ENCODE measurements around the gene FNBP1. TPM values are rescaled to one million over a fixed set of nuclear protein-coding genes. Genes with fewer than 3 reads are reported as not detected.
A peak's percentile ranks its signal among the peaks of the same experiment; 100 is the strongest.
"Not testable (repeated sequence)": the region's sequence is repeated elsewhere in the genome, so short reads cannot be mapped to it uniquely, and the experiment has no call there.

The FNBP1 gene
- total RNA-seq, 2 experiments from 2014 or later: 126 to 128 TPM

DNA sequence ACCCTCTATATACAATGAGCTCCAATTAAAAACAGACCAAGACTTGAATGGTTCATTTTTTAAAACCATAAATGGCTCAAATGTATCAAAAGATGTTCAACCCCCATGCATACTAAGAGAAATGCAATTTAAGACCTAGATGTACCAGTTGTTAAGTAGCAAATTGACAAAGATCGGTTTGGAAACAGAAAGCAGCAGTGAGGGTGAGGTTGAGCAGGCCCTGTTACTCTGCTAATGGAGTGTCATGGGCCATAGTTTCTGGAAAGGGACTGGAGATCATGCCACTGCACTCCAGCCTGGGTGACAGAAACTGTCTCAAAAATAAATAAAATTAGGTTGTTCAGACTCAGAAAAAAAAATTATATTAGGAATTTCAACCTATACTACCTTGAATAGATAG lies 55.0 kb downstream of the FNBP1 start:
- intact Hi-C loops (cut with micrococcal nuclease): loop anchor here (1.0 to 2.0 kb wide), 2 partner anchors 25 to 43 kb away; no protein-coding TSS in a partner anchor
- CTCF ChIA-PET: interaction anchor here (0.5 kb wide), 1 partner anchor 22 kb away, joined by 3 read pairs; no protein-coding TSS in a partner anchor
- H3K27me3 Mint-ChIP-seq (ENCODE audit: low read depth): no peaks in the 10 kb centered on the region
- H3K4me1 Mint-ChIP-seq (ENCODE audit: low read depth): peaks cover 85% of the 10 kb centered on the region
- H3K27ac Mint-ChIP-seq: peak overlapping the region; percentile 68
- H3K4me3 Mint-ChIP-seq: no peak overlapping the region
- no peak for DNase-seq
- H3K9me3 Mint-ChIP-seq: no peaks in the 10 kb centered on the region
- H3K36me3 Mint-ChIP-seq (ENCODE audit: low read depth): peaks cover 27% of the 10 kb centered on the region

GRCh38 chr9:129987047-129987446 lies 55.9 kb downstream of the FNBP1 start:
- no peaks in the 10 kb centered on the region for H3K27me3 Mint-ChIP-seq (ENCODE audit: low read depth)
- peaks cover 27% of the 10 kb centered on the region for H3K36me3 Mint-ChIP-seq (ENCODE audit: low read depth)
- DNase-seq: peak; percentile 68
- no peaks in the 10 kb centered on the region for H3K9me3 Mint-ChIP-seq
- intact Hi-C loops (cut with micrococcal nuclease): loop anchor here (1.0 to 2.0 kb wide), 2 partner anchors 24 to 42 kb away; no protein-coding TSS in a partner anchor
- CTCF ChIA-PET: interaction anchor here (0.7 kb wide), 1 partner anchor 57 kb away, joined by 3 read pairs; no protein-coding TSS in a partner anchor
- peak overlapping the region; percentile 90 for H3K27ac Mint-ChIP-seq
- no peak overlapping the region for H3K4me3 Mint-ChIP-seq
- peaks cover 79% of the 10 kb centered on the region for H3K4me1 Mint-ChIP-seq (ENCODE audit: low read depth)

- H3K4me3 Mint-ChIP-seq; H3K27me3 Mint-ChIP-seq (ENCODE audit: low read depth); H3K9me3 Mint-ChIP-seq; CTCF ChIA-PET; intact Hi-C loops (cut with micrococcal nuclease); DNase-seq: not testable (repeated sequence)
- peak overlapping the region; percentile 10 for H3K27ac Mint-ChIP-seq
- H3K4me1 Mint-ChIP-seq (ENCODE audit: low read depth): peaks cover 69% of the 10 kb centered on the region
- H3K36me3 Mint-ChIP-seq (ENCODE audit: low read depth): peaks cover 25% of the 10 kb centered on the region
These were observed 58.4 kb downstream of the FNBP1 start for GRCh38 chr9:129984589-129984988.

- H3K4me3 Mint-ChIP-seq: no peak overlapping the region
- H3K36me3 Mint-ChIP-seq (ENCODE audit: low read depth): peaks cover 28% of the 10 kb centered on the region
- no peaks in the 10 kb centered on the region for H3K9me3 Mint-ChIP-seq
- no peak for DNase-seq
- peaks cover 62% of the 10 kb centered on the region for H3K4me1 Mint-ChIP-seq (ENCODE audit: low read depth)
- H3K27me3 Mint-ChIP-seq (ENCODE audit: low read depth): no peaks in the 10 kb centered on the region
- intact Hi-C loops (cut with micrococcal nuclease): no loop called here
- H3K27ac Mint-ChIP-seq: no peak overlapping the region
- CTCF ChIA-PET: no interaction called here
These were observed 59.1 kb downstream of the FNBP1 start for GRCh38 chr9:129983891-129984290.

DNA sequence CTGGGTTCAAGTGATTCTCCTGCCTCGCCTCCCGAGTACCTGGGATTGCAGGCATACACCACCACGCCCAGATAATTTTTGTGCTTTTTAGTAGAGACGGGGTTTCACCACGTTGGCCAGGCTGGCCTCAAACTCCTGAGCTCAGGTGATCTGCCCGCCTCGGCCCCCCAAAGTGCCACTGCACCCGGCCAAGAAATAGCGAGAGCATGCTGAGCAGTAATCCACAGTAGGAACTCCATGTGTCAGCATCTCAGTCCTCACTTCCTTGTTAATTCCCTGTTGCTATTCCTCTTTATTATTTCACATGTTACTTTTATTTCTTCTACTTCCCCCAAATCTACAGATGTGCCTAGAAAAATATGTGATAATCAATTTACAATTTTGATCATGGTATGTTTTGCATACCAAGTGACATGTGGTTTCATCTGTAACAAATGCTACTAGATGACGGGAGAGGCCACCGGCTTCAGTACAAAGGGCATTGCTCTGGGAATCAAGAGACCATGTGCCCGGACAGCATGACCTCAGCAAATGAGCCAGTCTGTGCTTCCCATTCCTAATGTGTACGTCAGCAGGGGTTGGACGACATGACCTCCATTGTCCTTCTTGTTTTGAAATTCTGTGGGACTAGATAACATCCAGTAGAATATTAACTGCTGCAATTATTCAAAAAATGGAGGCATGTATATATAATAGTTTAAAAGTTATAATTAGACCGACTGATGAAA lies 61.6 kb downstream of the FNBP1 start:
- intact Hi-C loops (cut with micrococcal nuclease): no loop called here
- no peak for DNase-seq
- Mint-ChIP-seq H3K36me3 (ENCODE audit: low read depth) (peaks cover 39% of the 10 kb centered on the region), H3K4me1 (ENCODE audit: low read depth) (peaks cover 42% of the 10 kb centered on the region), H3K4me3 (no peak overlapping the region), H3K27me3 (ENCODE audit: low read depth) (no peaks in the 10 kb centered on the region), H3K27ac (peak overlapping the region; percentile 46), H3K9me3 (no peaks in the 10 kb centered on the region)
- CTCF ChIA-PET: no interaction called here

GRCh38 chr9:129980224-129980623 lies 62.8 kb downstream of the FNBP1 start:
- CTCF ChIA-PET: interaction anchor here (0.7 kb wide), 1 partner anchor 67 kb away, joined by 5 read pairs; no protein-coding TSS in a partner anchor
- H3K4me3 Mint-ChIP-seq: not testable (repeated sequence)
- peaks cover 35% of the 10 kb centered on the region for H3K36me3 Mint-ChIP-seq (ENCODE audit: low read depth)

GRCh38 chr9:129979071-129979745 lies 63.8 kb downstream of the FNBP1 start:
- H3K36me3 Mint-ChIP-seq (ENCODE audit: low read depth): peaks cover 32% of the 10 kb centered on the region

More at GRCh38 chr9:129980224-129980623, 62.8 kb downstream of the FNBP1 start:
- intact Hi-C loops (cut with micrococcal nuclease); H3K27me3 Mint-ChIP-seq (ENCODE audit: low read depth); DNase-seq; H3K9me3 Mint-ChIP-seq; H3K27ac Mint-ChIP-seq: not testable (repeated sequence)
- peaks cover 34% of the 10 kb centered on the region for H3K4me1 Mint-ChIP-seq (ENCODE audit: low read depth)

DNA sequence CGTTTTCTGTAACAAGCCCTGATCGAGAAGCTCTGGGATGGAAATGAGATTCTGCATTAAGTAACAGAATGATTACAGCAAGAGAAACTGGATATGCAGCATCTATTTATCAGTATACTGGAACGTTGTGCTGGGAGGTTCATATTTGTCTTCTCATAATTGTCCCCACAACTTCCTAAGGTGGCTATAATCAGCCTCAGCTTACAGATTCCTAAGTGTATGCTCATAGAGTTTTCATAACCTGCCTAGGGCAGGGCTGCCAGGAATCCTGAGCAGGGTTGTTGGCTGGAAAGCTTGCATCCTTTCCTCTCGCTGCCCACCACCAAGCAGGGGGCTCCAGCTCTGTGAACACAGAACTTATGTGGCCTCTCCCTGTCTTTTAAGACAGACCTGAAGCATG lies 70.2 kb downstream of the FNBP1 start:
- peak overlapping the region; percentile 46 for H3K27ac Mint-ChIP-seq
- intact Hi-C loops (cut with micrococcal nuclease): no loop called here
- no peak for DNase-seq
- peaks cover 38% of the 10 kb centered on the region for H3K4me1 Mint-ChIP-seq (ENCODE audit: low read depth)
- CTCF ChIA-PET: interaction anchor here (0.6 to 1.2 kb wide), 2 partner anchors 8 to 72 kb away, joined by 3 to 7 read pairs; no protein-coding TSS in a partner anchor
- no peaks in the 10 kb centered on the region for H3K9me3 Mint-ChIP-seq
- no peak overlapping the region for H3K4me3 Mint-ChIP-seq
- no peaks in the 10 kb centered on the region for H3K27me3 Mint-ChIP-seq (ENCODE audit: low read depth)
- peaks cover 33% of the 10 kb centered on the region for H3K36me3 Mint-ChIP-seq (ENCODE audit: low read depth)

More at GRCh38 chr9:129979071-129979745, 63.8 kb downstream of the FNBP1 start:
- Mint-ChIP-seq H3K27ac (peak overlapping the region; percentile 39), H3K27me3 (ENCODE audit: low read depth) (no peaks in the 10 kb centered on the region), H3K9me3 (no peaks in the 10 kb centered on the region), H3K4me3 (no peak overlapping the region), H3K4me1 (ENCODE audit: low read depth) (peaks cover 25% of the 10 kb centered on the region)
- intact Hi-C loops (cut with micrococcal nuclease): no loop called here
- CTCF ChIA-PET: interaction anchor here (0.7 kb wide), 1 partner anchor 78 kb away, joined by 4 read pairs; no protein-coding TSS in a partner anchor
- DNase-seq: no peak

- no peak overlapping the region for H3K4me3 Mint-ChIP-seq
- H3K36me3 Mint-ChIP-seq (ENCODE audit: low read depth): peaks cover 31% of the 10 kb centered on the region
- no peaks in the 10 kb centered on the region for H3K9me3 Mint-ChIP-seq
- intact Hi-C loops (cut with micrococcal nuclease): no loop called here
- H3K4me1 Mint-ChIP-seq (ENCODE audit: low read depth): peaks cover 63% of the 10 kb centered on the region
- H3K27ac Mint-ChIP-seq: peak overlapping the region; percentile 57
- no peak for DNase-seq
- CTCF ChIA-PET: interaction anchor here (0.6 kb wide), 1 partner anchor 75 kb away, joined by 3 read pairs; no protein-coding TSS in a partner anchor
- H3K27me3 Mint-ChIP-seq (ENCODE audit: low read depth): no peaks in the 10 kb centered on the region
These were observed 74.1 kb downstream of the FNBP1 start for GRCh38 chr9:129968690-129969485.

- no peaks in the 10 kb centered on the region for H3K27me3 Mint-ChIP-seq (ENCODE audit: low read depth)
- DNase-seq: no peak
- H3K4me3 Mint-ChIP-seq: no peak overlapping the region
- H3K36me3 Mint-ChIP-seq (ENCODE audit: low read depth): peaks cover 33% of the 10 kb centered on the region
- CTCF ChIA-PET: interaction anchor here (0.6 to 1.6 kb wide), 8 partner anchors 8 to 408 kb away, joined by 3 to 7 read pairs (median 4); no protein-coding TSS in a partner anchor
- peak overlapping the region; percentile 76 for H3K27ac Mint-ChIP-seq
- H3K4me1 Mint-ChIP-seq (ENCODE audit: low read depth): peaks cover 76% of the 10 kb centered on the region
- intact Hi-C loops (cut with micrococcal nuclease): no loop called here
- no peaks in the 10 kb centered on the region for H3K9me3 Mint-ChIP-seq
These were observed 77.9 kb downstream of the FNBP1 start for GRCh38 chr9:129964901-129965734.

All from activated naive CD4-positive, alpha-beta T cell treated with anti-CD3 and anti-CD28 coated beads for 36 hours (primary cell).